ENCODE measurements around the gene VSNL1. TPM values are rescaled to one million over a fixed set of nuclear protein-coding genes. Genes with fewer than 3 reads are reported as not detected.

The VSNL1 gene
- total RNA-seq, 1 donor from 2014 or later, result not detected

DNA sequence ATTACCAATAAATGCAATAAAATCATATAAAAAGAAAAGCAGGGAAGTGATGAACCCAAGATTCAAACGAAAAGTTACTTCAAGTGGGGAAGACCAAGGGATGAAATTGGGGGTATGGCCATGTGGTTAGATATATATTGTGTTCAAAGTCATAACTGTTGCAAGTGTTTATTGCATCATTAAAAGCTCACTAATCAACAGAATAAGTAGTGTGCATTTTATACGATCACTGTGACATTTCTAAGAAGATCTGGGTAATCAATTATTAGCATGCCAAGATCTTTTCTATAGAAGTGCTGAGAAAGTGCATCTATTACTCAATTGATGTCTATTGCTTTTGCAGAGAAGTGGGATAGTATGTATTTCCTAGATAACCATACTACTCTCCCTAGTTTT lies 52.9 kb downstream of the VSNL1 start:
- Mint-ChIP-seq H3K9me3 (ENCODE audit: low read depth) (no peaks in the 10 kb centered on the region), H3K27me3 (ENCODE audit: low read depth) (peaks cover 17% of the 10 kb centered on the region), H3K36me3 (ENCODE audit: low read depth) (no peaks in the 10 kb centered on the region), H3K27ac (ENCODE audit: unreplicated experiment) (no peak overlapping the region), H3K4me3 (ENCODE audit: unreplicated experiment) (no peak overlapping the region), H3K4me1 (ENCODE audit: low read depth) (peaks cover 6% of the 10 kb centered on the region)
- TF ChIP-seq, protein P1, sequence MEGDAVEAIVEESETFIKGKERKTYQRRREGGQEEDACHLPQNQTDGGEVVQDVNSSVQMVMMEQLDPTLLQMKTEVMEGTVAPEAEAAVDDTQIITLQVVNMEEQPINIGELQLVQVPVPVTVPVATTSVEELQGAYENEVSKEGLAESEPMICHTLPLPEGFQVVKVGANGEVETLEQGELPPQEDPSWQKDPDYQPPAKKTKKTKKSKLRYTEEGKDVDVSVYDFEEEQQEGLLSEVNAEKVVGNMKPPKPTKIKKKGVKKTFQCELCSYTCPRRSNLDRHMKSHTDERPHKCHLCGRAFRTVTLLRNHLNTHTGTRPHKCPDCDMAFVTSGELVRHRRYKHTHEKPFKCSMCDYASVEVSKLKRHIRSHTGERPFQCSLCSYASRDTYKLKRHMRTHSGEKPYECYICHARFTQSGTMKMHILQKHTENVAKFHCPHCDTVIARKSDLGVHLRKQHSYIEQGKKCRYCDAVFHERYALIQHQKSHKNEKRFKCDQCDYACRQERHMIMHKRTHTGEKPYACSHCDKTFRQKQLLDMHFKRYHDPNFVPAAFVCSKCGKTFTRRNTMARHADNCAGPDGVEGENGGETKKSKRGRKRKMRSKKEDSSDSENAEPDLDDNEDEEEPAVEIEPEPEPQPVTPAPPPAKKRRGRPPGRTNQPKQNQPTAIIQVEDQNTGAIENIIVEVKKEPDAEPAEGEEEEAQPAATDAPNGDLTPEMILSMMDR (IDR thresholded peaks at IDR 0.05), result no peak
- DNase-seq (ENCODE audit: low spot score), result no peak

DNA sequence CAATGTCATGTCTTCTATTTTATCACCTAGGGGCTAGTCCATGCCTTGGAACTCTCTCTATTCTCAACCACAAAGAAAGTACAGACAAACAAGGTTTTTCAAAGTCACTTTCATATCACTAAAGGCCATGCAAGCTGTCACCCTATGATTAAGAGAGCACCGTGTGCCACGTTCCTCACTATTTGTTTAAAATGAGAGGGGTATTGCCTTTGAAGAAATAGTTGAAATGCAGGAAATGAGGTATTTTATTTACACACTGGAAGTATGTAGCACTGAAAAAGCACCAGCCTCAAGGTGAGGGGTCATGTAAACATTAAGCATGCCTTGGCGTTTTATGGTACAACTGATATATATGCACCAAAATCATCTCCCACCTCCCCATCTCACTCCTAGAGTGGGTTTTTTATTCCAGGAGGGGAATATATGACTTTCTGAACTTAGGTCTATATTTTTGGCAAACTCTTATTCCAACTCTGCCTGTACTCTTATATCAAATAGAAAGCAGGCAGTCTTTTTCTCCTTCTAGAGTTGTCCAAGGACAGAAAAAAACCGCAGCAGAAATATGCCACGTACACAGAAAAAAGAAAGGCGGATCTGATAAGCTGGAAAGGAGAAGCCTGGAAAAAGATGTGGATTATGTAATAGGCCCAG lies 53.5 kb downstream of the VSNL1 start:
- H3K27me3 Mint-ChIP-seq (ENCODE audit: low read depth), result peaks cover 15% of the 10 kb centered on the region
- TF ChIP-seq, protein P1 (IDR thresholded peaks at IDR 0.05), result no peak
- no peaks in the 10 kb centered on the region for H3K9me3 Mint-ChIP-seq (ENCODE audit: low read depth)
- DNase-seq (ENCODE audit: low spot score), result no peak
- H3K27ac Mint-ChIP-seq (ENCODE audit: unreplicated experiment), result no peak overlapping the region
- no peaks in the 10 kb centered on the region for H3K36me3 Mint-ChIP-seq (ENCODE audit: low read depth)
- no peak overlapping the region for H3K4me3 Mint-ChIP-seq (ENCODE audit: unreplicated experiment)
- H3K4me1 Mint-ChIP-seq (ENCODE audit: low read depth), result peaks cover 6% of the 10 kb centered on the region

DNA sequence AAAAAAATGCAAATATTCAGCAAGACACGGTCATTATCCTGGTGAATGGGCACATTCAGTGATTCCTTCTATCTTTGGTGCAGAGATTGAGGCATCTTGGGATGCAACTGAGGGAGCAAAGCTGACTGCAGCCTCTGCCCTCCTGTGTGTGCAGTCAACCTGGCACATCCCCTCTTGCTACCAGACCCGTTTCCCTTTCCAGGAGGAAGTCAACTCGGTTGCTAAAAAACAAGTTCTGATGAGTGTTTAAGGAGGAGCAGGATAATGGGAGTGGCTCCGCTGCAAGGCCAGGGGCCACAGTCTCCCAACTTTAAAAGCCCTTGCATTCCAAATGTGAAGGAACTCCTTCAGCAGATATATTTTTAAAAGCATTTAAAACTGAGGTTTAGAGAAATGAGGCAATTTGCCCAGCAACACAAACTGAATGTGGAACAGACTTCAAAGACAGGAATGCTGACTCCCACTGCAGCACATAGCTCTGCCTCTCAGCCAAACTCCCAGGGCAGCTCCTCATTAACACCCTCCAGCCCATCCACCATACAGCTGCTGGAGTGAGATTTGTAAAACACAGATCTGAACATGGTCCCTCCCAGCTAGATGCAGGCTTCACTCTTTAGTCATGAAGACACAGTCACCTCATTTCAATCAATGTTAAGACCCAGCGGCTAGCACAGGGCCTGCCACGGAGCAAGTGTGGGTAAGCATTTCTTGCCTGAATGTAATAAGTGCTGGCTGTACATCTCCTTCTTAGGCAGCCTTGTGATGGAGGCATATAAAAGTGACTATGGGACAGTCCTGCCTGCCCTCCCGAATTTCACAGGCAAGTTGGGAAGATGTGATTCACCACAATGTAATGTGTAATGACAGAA lies 54.3 kb downstream of the VSNL1 start:
- TF ChIP-seq, protein P1 (IDR thresholded peaks at IDR 0.05), result no peak
- Mint-ChIP-seq H3K9me3 (ENCODE audit: low read depth) (no peaks in the 10 kb centered on the region), H3K4me3 (ENCODE audit: unreplicated experiment) (no peak overlapping the region), H3K27me3 (ENCODE audit: low read depth) (peaks cover 13% of the 10 kb centered on the region), H3K36me3 (ENCODE audit: low read depth) (no peaks in the 10 kb centered on the region), H3K27ac (ENCODE audit: unreplicated experiment) (no peak overlapping the region), H3K4me1 (ENCODE audit: low read depth) (peaks cover 6% of the 10 kb centered on the region)
- no peak for DNase-seq (ENCODE audit: low spot score)

DNA sequence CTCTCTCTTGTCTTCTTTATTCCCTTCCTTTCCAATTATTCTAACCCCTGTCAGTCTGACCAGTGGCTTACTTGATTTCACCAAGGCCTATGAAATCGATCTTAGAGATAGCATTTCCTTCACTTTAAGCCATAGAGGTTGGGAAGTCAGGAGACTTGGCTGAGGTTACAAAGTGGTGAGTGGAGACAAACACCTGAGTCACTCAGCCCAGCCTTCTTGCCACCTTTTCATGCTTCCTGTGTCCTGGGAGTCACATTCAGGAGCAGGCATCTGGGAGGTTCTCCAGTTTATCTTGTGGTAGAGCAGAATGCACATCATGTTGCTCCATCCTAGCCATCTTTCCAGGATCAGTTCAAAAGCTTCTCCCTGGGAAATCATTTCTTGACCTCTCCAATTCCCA lies 59.1 kb downstream of the VSNL1 start:
- H3K27me3 Mint-ChIP-seq (ENCODE audit: low read depth), result peaks cover 18% of the 10 kb centered on the region
- no peak overlapping the region for H3K4me3 Mint-ChIP-seq (ENCODE audit: unreplicated experiment)
- no peaks in the 10 kb centered on the region for H3K9me3 Mint-ChIP-seq (ENCODE audit: low read depth)
- DNase-seq (ENCODE audit: low spot score), result no peak
- no peak overlapping the region for H3K27ac Mint-ChIP-seq (ENCODE audit: unreplicated experiment)
- H3K4me1 Mint-ChIP-seq (ENCODE audit: low read depth), result peaks cover 4% of the 10 kb centered on the region
- TF ChIP-seq, protein P1 (IDR thresholded peaks at IDR 0.05), result no peak
- H3K36me3 Mint-ChIP-seq (ENCODE audit: low read depth), result peaks cover 2% of the 10 kb centered on the region

DNA sequence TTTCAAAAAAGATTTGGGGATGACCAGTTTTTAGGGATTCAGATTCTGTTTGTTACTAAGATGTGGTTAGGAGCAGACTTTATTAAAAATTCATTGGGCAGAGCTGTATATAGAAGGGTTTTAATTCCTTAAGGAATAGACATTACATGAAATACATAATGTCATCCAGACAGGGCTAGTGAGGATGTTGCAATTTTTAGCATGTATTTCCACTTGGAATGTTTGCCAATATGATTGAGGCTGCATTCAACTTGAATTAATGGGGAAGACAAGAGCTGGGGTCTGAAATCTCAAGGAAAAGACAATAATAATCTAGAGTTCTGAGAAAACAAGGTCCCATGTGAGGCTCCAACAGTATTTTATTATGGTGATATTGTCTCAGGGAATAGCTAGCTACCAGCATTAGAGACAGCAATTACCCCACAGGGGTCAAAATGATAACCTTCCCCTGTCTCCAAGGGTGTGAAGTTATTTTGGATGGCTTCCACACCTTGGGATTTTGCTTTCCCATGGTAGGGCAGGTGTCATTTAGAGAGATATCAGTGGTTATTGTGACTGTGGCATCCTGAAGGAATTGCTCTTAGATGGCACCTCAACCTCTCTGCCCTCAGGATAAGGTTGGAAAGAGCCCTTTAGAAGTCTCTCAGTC lies 60.2 kb downstream of the VSNL1 start:
- peaks cover 2% of the 10 kb centered on the region for H3K36me3 Mint-ChIP-seq (ENCODE audit: low read depth)
- no peaks in the 10 kb centered on the region for H3K9me3 Mint-ChIP-seq (ENCODE audit: low read depth)
- no peak overlapping the region for H3K4me3 Mint-ChIP-seq (ENCODE audit: unreplicated experiment)
- no peak for DNase-seq (ENCODE audit: low spot score)
- H3K27me3 Mint-ChIP-seq (ENCODE audit: low read depth), result peaks cover 15% of the 10 kb centered on the region
- TF ChIP-seq, protein P1 (IDR thresholded peaks at IDR 0.05), result no peak
- H3K27ac Mint-ChIP-seq (ENCODE audit: unreplicated experiment), result no peak overlapping the region
- H3K4me1 Mint-ChIP-seq (ENCODE audit: low read depth), result no peaks in the 10 kb centered on the region
